GM20000 (cell line): Measurements from ENCODE around the gene MYO15B.

ENCODE experiments used
- DNase-seq: peaks from one replicate; pipeline ENCODE4 v3.0.0; 2012; ENCODE audit warnings: low spot score
- TF ChIP-seq, protein P1 (sequence below): IDR thresholded peaks from 2 replicates; pipeline ENCODE4 v1.5.1; 2012; ENCODE audit warnings: mild to moderate bottlenecking, control low read depth; ENCODE audit errors: extremely low read depth, missing control alignments

MYO15B gene

DNA sequence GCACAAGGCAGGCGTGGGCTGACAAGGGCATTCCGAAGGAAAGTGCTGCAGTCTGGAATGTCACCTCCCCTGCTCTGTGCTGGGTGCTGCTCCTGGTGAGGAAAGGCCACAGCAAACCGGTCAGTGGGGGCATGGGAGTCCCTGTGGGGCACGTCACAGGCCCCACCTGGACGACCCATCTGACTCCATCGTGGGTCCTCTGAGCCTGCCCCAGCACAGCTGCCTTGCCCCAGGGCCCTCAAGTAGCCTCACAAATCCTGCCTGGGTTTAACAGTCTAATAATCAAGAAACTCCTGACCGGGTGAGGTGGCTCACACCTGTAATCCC lies 2.8 kb upstream of the MYO15B start:
- TF ChIP-seq, protein P1, sequence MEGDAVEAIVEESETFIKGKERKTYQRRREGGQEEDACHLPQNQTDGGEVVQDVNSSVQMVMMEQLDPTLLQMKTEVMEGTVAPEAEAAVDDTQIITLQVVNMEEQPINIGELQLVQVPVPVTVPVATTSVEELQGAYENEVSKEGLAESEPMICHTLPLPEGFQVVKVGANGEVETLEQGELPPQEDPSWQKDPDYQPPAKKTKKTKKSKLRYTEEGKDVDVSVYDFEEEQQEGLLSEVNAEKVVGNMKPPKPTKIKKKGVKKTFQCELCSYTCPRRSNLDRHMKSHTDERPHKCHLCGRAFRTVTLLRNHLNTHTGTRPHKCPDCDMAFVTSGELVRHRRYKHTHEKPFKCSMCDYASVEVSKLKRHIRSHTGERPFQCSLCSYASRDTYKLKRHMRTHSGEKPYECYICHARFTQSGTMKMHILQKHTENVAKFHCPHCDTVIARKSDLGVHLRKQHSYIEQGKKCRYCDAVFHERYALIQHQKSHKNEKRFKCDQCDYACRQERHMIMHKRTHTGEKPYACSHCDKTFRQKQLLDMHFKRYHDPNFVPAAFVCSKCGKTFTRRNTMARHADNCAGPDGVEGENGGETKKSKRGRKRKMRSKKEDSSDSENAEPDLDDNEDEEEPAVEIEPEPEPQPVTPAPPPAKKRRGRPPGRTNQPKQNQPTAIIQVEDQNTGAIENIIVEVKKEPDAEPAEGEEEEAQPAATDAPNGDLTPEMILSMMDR, result no peak

DNA sequence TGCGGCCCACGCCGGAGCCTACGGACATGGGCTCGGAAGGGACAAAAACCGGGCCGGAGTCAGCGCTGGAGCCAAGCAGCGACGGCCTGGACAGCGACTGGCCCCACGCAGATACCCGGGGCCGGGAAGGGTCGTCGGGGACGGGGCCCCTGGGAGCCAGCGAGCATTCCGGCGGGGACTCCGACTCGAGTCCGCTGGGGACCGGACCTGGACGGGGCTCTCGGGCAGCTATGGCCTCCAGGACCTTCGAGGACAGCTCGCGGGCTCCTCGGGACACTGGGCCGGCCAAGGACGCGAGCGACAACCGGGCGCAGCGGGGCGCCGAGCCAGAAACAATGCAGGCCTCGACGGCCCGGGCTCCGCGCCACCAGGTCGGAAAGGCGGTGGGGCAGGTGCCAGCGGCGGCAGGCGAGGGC lies 1.0 kb downstream of the MYO15B start:
- TF ChIP-seq, protein P1, result no peak
- peak; percentile 55 for DNase-seq

More for the DNA sequence above, 2.8 kb upstream of the MYO15B start:
- DNase-seq, result no peak

DNA sequence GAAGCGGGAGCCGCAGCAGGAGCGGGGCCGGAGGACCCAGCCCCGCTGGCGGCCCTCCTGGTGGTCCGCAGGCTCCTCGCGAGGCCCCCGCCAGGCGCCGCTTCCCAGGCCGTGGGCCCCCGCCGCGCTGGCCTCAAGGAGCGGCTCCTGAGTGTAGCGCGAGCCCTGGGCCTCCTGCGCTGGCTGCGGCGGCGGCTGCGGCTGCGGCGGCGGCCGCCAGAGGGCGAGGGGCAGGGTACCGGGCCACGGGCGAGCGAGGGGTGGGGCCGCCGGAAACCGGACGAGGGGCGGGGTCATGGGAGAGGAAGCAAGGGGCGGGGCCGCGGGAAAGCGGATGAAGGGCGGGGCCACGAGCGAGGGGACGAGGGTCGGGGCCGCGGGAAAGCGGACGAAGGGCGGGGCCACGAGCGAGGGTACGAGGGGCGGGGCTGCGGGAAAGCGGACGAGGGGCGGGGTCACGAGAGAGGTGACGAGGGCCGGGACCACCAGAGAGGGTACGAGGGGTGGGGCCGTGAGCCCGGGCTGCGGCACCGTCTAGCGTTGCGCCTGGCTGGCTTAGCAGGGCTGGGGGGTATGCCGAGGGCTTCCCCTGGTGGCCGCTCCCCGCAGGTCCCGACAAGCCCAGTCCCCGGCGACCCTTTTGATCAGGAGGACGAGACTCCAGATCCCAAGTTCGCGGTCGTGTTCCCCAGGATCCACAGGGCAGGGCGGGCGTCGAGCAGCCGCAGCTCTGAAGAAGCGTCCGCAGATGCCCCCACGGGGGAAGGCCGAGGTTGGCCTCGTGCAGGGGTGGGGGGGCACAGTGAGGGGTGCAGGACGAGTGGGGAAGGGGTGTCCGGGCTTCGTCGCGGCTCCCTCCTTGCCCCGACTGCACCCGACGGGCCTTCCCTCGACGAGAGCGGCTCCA lies 1.7 kb downstream of the MYO15B start:
- DNase-seq, result peak; percentile 100
- TF ChIP-seq, protein P1, result peak; percentile 85

DNA sequence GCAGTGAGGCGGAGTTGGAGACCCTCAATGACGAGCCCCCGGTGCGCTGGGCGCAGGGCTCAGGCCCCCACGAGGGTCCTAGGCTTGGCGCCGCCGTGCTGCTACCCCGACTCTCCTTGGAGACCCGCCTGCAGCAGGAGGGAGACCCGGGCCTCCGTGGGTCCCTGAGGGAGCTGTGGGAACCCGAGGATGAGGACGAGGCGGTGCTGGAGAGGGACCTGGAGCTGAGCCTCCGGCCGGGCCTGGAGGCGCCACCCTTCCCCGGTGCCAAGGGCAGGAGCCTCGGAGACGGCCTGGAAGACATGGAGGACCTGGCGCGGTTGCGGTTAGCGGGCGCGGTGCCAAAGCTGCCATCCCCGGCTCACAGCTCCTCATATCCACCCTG lies 2.3 kb downstream of the MYO15B start:
- TF ChIP-seq, protein P1, result no peak
- no peak for DNase-seq

DNA sequence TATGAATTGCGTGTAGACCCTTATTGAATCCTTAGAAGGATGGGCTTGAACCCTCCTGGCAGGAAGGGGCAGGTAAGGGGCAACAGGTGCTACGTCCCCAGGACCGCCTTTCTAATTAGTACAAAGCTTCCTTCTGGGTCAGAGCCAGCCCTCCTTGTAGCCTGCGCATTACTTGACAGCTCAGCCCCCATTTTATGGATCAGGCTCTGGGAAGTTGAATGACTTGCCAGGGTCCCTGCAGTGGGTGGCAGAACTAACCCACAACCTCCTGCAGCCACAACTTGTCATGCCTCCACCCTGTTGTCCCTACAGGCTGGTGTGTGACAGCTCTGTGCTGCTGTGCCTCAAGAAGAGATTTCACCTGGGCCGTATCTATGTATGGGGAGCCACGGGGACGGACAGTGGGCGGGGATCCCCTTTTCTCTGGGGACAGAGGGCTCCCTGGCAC lies 2.7 kb downstream of the MYO15B start:
- TF ChIP-seq, protein P1, result no peak
- no peak for DNase-seq

DNA sequence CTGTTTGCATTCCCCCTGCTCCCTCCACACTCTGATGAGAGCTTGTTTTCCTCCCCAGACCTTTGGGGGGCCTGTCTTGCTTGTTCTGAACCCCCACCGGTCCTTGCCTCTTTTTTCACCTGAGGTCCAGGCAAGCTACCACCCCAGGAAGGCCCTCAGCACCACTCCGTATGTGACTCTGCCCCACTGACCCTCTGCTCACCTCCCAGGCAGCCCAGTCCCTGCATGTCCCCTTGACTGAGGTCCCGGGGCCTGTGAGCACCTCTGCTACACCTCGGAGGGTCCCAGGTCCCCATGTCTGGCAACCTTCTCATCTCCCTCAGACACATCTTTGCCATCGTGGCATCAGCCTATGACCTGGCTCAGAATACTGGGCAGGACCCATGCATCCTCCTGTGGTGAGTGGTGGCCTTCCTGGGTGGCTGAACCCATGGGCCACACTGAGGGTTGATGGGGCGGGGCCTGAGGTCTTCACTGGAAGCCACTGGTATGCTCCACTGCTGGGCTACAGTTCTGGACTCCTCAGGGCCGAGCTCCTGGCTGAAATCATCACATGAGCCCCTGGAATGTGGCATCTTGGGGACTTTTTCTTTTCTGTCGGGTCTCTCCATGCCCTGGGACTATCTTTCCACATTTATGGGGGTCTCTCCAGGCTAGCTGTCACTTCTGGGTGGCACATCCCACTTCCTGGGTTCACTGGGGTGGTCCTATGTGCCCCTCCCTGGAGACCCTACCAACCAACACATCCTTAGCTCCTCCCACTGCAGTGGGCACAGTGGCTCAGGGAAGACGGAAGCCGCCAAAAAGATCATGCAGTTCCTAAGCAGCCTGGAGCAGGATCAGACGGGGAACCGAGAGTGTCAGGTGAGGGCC lies 3.5 kb downstream of the MYO15B start:
- TF ChIP-seq, protein P1, result no peak
- no peak for DNase-seq
